ENCODE results near the gene ING3. TPM values are rescaled to one million over a fixed set of nuclear protein-coding genes. Genes with fewer than 3 reads are reported as not detected.
"Not testable (repeated sequence)": the region's sequence is repeated elsewhere in the genome, so short reads cannot be mapped to it uniquely, and the experiment has no call there.

The ING3 gene
- polyA plus RNA-seq, 3 donors = 39.3 to 49.3 (median 44.1) TPM

DNA sequence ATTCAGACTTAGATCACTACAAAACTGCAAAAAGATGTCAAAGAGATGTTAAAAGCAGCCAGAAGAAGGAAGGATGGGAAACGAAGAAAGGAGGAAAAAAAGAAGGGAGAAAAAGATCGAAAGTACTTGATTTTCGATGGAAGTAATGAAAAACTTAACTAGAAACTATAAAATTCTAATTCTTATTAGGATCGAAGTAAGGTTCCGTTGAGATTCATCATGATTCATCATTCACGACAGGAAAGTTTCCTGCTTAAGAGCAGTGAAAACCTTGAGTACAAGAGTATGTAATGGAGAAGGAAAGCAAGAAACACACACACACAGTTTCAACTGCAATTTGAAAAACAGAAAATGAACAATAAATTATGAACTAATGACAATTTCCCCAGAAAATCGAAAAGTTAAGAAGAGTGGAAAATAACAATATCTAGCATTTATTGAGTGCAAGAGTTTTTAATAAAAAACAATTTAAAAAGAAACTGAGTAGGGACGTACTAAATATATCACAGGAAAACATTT, 1.1 kb upstream of the ING3 start:
- no peak for DNase-seq (ENCODE audit: low read depth in 3 of 3, low spot score in 2 of 3)

DNA sequence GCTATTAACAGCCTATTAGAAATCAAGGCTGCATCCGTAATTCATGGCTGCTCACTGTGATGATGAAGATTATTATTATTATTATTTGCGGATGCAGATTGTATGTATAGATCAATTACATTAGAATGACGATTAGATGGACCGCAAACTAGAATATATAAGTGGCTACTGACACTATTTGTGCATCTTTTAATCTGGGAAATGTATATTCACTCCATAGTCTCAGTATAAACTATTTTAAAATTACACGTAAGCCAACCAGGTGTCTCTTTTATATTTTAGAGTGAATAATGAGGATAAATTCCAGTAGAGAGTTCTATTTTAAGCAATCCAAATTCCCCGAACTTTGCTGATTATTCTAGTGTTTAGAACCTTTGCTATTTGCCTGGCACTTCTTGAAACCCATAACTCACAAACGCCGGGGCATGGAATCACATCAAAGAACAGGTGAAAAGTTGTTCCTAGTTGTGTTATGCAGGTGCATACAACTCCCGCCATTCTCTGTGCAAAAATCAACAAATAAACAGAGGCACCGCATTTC, 509 bp upstream of the ING3 start:
- DNase-seq (ENCODE audit: low read depth in 3 of 3, low spot score in 2 of 3) = peak in 1 of 3 donors; percentile 13

DNA sequence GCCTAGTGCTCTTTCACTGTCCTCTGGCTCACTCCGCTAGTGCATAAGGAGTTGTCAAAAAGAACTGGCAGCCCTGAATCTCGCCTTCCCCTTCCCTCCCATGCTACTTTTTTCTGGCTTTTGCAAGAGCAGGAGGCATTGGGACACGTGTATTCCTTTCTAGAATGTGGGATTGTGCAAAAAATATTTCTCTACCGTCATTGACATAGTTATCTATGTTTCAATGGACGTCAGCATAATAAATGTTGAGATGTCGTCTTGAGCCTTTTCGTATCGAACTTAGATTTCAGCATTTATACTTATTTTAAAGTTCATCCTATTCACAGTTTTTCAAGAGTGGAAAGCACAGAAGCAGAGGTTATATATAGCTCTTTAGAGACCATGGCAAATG, 727 bp downstream of the ING3 start:
- DNase-seq (ENCODE audit: low read depth in 3 of 3, low spot score in 2 of 3) = no peak

DNA sequence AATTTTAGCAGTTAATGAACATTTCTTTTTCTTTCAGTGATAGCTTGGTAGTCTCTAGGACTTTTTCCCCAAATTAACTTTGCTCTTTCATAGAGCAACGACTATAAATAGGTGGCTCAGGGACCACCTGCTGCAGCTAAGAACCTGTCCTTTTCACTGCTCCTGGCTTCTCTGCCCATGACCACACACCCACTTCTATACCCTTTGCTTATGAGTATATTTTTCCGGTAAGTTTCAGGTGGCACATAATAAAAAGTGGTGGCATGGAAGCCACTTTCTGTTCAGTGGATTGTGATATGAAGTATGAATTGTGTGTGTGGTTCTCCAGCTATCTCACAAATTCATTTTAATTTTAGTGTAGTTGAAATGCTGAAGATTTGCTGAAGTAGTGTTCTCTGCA, 1.2 kb downstream of the ING3 start:
- no peak for DNase-seq (ENCODE audit: low read depth in 3 of 3, low spot score in 2 of 3)

DNA sequence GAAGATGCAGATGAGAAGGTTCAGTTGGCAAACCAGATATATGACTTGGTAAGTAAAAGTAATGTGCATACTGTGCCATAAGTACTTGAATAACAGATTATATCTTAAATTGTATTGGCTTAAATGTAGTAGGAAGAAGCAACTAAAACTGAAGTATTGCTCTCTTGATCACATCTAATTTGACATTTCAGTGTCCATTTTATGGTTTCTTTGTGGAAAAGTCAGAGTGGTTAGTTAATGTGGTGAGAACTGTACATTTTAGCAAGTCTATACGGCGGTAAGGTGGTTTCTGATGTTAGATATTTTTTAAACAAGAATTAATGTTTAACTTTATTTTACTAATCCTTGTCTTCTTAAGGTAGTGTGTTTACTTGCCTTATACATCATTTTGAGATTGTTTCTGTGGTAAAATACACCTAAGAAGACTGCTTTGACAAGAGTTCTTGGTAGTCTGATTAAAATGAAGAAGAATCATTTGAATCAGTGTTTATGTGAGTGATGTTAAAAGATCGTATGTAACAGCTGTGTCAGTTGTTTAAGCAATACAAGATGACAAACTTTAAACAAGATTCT, 5.1 kb downstream of the ING3 start:
- no peak for DNase-seq (ENCODE audit: low read depth in 3 of 3, low spot score in 2 of 3)

DNA sequence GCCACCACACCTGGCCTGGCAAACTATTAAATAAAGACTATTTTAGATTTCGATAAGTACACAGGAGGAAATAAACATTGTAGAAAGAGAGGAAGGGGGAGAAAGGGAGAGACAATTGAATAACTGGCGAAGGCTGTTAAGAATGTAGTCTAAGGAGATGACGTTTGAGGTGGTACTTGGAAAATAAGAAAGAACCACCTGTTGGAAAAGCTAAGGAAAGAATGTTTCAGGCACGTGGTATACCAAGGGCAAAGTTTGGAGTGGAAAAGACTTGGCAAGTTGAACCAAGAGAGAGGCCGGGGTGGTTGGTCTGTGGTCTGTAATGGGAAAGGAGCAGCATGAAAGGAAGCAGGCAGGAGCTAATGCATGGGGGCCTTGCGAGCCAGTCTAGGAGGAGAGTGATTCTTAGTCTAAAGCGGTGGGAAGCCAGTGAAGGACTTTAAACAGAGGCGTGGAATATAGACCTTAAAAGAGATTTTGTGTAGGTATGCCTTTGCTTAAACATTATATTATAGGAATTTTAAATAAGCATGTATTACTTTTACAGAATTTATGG, 9.4 kb downstream of the ING3 start:
- no peak for DNase-seq (ENCODE audit: low read depth in 3 of 3, low spot score in 2 of 3)

DNA sequence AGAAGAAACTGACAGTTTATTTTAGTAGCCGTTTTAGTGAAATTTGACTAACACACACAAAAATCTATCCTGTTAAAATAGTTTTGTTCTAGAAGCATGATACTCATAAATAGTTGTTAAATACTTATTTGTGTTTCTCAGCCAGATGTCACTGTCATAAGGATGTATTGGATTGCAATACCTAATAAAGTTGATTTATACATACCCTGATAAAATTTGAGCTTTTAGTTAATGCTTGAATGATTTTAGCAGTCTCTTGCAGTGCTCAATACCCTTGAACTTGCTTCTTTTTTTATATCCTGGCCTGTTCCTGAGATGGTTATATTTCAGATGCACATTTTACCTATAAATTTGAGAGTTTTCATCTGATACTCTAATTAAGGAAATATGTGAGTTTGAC, 10.1 kb downstream of the ING3 start:
- peak in 1 of 3 donors; percentile 19 for DNase-seq (ENCODE audit: low read depth in 3 of 3, low spot score in 2 of 3)

DNA sequence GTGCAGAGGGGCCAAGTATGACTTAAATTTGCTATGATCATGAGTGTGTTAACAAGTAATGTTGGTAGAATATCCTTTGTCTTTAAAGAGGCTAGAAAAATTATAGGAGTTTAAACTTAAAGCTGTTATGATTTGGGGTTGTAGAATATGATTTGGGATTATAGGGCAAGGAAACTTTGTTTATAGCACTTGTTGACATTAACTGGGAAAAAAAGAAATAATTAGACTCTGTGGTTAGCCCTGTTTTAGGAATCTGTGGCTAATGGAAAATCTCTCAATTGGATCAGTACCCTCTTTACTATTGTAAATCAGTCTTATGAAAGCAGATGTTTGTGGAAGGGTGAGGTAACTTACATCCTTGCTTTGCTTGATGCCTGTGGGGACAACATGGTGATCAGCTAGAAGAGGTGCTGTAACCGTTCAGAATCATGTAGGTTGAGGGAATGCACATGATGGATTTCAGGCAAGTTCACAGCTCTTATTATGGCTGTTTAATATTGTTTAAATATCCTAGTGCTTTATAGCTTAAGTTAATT, 11.1 kb downstream of the ING3 start:
- no peak for DNase-seq (ENCODE audit: low read depth in 3 of 3, low spot score in 2 of 3)

DNA sequence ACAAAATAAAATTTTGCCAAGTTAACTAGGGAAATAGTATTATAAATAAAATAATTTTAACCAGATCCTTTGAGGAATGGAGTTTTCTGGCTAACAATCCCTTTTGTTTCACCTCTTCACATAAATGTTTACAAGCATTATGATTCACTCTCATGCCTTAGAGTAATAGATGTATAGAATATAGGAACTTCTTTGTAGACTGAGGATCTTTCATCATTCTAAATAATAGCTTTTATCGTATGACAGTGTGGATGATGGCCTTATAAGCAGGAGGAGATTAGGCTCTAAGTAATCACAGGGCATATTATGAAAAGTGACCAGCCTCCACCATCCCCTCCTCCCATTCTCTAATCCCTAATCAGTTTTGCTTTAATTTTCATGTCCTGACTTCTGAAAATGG, 13.5 kb downstream of the ING3 start:
- no peak for DNase-seq (ENCODE audit: low read depth in 3 of 3, low spot score in 2 of 3)

DNA sequence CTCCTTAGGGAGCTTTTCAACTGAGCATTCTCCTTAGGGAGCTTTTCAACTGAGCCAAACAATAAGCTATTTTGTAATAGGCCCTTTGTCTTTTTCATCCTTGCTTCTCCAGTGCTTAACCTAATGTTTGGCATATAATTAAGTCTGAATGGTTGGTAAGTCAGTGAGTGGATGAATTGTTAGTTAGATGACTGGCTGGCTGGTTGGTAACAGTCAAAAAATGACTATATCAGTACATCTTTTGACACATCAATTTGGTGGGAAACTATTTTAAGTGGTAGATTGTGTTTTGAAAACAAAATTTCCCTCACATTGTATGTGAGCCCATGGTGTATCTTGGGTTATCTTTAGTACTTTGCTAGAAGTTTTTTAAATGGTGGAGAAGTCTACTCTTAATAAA, 16.4 kb downstream of the ING3 start:
- no peak for DNase-seq (ENCODE audit: low read depth in 3 of 3, low spot score in 2 of 3)

DNA sequence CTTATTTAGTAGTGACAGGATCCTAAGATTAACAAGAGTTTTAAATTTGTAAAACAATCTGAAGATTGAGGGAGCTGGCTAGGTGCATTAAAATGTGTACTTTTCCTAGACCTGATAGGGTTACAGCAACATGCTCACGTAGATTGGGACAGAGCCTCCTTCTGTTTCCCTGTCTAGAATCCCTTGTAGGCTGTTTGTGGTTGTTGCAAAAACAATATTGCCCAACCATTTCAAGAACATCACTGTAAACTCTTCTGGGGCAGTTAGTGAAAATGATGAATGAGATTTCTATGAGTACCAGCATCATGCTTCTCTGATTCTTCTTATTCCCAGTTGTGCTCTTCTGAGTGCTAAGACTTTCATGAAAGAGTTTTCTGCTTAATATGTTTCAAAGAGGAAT, 23.3 kb downstream of the ING3 start:
- no peak for DNase-seq (ENCODE audit: low read depth in 3 of 3, low spot score in 2 of 3)

DNA sequence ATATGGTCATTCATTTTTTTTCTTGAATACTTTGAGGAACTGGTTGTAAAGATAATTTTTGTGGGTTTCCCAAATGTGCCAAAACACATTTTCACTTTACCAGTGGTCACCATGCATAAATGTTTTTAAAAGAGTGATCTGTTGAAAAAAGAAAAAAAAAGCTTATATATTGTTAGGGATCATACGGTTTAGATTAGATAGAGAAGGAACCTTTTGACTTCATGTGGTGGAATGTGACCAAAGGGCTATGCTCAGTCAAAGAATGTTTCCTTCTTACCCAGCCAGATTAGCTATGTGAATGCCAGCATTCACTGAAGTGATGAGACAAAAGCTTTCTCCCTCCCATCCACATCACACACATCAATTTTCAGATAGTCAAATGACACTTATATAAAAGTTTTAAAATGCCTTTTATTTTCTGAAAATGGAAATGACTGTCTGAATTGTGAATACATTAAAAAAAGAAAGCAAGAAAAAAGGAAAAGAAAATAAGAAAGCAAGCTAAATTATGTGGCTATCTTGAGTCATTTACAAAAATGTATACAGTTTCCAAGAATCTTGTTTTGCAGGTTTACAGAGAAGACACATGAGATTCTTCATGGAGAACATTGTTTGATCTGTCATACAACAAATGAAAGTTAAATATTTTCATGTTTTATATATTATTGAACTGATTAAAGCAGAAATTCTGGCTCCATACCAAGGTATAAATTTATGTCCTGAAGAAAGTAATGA, 29.4 kb downstream of the ING3 start:
- no peak for DNase-seq (ENCODE audit: low read depth in 3 of 3, low spot score in 2 of 3)

DNA sequence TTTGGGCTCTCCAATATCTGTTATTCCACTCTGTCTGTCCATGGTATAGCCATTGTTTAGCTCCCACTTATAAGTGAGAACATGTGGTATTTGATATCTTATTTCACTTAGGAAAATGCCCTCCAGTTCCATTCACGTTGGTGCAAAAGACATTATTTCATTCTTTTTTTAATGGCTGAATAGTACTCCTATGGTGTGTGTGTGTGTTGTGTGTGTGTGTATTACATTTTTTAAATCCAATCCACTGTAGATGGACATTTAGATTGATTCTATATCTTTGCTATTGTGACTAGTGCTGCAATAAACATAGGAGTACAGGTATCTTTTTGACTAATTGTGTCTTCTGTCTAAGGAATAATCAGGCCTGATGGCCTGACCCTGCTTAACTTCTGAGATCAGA, 30.5 kb downstream of the ING3 start:
- DNase-seq (ENCODE audit: low read depth in 3 of 3, low spot score in 2 of 3) = no peak

DNA sequence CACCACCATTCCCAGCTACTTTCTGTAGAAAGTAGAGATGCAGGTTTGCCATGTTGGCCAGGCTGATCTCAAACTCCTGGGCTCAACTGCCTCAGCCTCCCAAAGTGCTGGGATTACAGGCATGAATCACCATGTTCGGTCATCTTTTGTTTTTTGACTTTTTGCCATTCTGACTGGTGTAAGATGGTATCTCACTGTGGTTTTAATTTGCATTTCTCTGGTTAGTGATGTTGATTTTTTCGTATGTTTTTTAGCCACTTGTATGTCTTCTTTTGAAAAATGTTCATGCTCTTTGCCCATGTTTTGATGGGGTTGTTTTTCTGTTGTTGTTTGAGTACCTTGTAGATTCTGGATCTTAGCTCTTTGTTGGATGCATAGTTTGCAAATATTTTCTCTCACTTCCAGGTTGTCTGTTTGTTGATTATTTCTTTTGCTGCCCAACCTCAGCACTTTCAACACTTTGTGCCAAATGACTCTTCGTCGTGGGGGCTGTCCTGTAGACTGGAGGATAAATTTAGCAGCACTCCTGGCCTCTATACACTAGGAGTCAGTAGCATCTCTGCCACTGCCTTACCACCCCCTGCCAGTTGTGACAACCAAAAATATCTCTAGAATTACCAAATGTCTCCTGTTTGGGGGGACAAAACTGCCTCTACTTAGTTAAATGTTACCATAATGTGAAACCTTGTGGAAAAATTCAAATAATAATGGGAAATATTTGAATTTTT, 31.5 kb downstream of the ING3 start:
- DNase-seq (ENCODE audit: low read depth in 3 of 3, low spot score in 2 of 3) = no peak

DNA sequence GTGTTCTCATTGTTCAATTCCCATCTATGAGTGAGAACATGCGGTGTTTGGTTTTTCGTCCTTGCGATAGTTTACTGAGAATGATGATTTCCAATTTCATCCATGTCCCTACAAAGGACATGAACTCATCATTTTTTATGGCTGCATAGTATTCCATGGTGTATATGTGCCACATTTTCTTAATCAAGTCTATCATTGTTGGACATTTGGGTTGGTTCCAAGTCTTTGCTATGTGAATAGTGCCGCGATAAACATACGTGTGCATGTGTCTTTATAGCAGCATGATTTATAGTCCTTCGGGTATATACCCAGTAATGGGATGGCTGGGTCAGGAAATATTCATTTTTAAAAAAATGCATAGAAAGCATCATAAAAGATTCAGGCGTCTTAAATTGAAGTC, 33.0 kb downstream of the ING3 start:
- not testable (repeated sequence) for DNase-seq (ENCODE audit: low read depth in 3 of 3, low spot score in 2 of 3)

DNA sequence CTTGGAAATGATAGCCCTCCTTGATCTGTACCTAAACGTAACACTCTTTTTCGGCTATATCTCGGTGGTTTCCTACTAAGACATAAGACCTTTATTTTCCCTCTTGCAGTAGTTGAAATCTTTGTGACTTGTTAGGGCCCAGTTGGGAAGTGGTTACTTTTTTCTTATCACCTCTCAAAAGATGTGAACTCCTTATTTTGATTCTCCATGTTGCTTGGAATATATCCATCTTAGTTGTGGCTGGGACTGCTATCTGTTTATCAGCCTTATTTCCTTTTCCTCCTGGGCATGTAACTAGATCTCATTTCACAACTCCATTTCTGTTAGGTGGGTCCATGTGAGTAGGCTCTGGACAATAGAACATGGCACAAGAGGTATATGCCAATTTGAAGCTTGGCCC, 33.8 kb downstream of the ING3 start:
- no peak for DNase-seq (ENCODE audit: low read depth in 3 of 3, low spot score in 2 of 3)

DNA sequence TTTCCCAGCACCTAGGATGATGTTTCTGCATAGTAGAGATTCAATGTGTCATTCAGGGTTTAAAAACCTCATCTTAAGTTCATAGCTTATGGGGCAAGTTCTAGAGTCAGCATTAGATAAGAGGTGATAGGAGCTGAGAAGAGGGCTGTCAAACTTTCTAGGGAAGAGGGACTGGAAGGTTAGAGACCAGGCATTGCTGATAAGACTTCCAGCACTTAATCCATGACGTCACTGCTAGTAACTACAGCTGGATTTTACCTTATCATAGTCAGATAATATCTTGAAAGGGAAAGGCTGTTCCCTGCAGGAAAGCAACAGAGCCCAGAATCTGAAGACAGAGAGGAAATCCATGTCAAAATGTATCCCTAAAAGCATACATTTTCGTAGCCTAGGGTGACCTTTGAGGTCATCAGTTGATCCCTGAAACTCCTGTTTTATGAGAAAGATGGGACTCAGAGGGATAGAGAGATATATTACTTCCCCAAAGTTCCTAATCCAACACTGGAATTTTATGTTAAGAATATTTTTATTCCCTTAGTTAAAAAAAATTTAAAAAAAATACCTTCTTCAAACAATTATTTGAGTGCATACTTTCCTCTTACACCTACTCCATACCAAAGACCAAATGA, 34.7 kb downstream of the ING3 start:
- DNase-seq (ENCODE audit: low read depth in 3 of 3, low spot score in 2 of 3) = no peak

DNA sequence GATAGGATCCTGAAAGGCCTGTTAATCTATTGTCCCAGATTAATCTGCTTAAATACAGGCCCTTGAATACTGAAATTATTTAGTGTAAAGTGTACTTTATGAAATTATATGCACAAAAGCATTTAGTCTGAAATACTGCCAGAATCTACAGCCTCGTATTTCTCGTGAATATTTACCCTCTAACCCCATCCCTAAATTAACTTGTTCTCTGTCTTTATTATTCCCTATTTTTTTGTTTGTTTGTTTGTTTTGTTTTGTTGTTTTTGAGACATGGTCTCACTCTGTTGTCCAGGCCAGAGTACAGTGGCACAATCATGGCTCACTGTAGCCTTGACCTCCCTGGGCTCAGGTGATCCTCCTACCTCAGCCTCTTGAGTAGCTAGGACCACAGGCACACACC, 35.3 kb downstream of the ING3 start:
- DNase-seq (ENCODE audit: low read depth in 3 of 3, low spot score in 2 of 3) = no peak

DNA sequence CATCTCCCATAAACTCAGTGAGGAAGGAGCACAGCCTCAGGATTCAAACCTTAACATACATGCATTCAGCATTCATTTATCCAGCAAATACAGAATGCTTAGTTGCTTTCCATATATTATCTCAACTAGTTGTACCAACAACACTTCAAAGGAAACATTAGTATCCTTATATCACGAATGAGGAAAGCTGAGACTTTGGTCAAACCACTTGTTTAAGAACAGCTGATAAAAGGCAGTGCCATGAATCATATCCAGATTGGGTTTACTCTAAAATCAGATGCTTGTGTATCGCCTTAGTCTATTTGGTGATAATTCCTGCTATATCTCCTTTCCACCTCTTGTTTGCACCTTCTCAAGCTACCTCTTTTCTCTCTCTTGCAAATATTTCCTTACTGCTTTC, 36.1 kb downstream of the ING3 start:
- no peak for DNase-seq (ENCODE audit: low read depth in 3 of 3, low spot score in 2 of 3)

DNA sequence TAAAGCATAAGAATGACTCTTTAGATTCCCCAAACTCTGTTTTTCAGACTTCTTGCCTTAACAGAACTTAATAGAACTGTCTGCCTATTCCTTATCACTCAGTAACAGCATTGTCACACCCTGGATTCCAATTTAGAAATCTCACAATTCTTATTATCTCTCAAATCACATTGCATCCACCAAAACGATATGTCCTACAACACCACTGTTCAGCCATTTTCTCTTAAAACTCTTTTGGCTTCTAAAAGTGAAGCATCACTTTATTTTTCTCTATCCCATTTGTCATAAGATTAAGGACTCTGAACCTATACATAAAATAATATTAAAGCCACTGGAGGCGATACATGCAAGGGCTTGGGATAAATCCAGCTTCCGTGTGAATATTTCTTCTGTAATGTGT, 36.7 kb downstream of the ING3 start:
- no peak for DNase-seq (ENCODE audit: low read depth in 3 of 3, low spot score in 2 of 3)
